HG03175 (cell line): ENCODE results near the gene SLC43A1.

Experiments used
- ATAC-seq: cut with Tn5 transposase; IDR thresholded peaks from one replicate; pipeline ENCODE4 v1.9.1; 2021; ENCODE audit warnings: mild to moderate bottlenecking, moderate library complexity; ENCODE audit not compliant: unreplicated experiment

The SLC43A1 gene

GRCh38 chr11:57434640-57435546 lies 80.6 kb downstream of the SLC43A1 start:
- no peak for ATAC-seq
